Measurements from ENCODE around the gene BPIFB4. TPM values are rescaled to one million over a fixed set of nuclear protein-coding genes. Genes with fewer than 3 reads are reported as not detected.

Gene BPIFB4
- polyA plus RNA-seq, 1 donor (not counting 4 experiments of a cell fraction or from before 2014, with no cell fraction given) = not detected

- H3K79me2 ChIP-seq (ENCODE audit: control insufficient read depth, insufficient read depth, low read length) = no peaks in the 10 kb centered on the region
- no peak overlapping the region for H2AFZ ChIP-seq (ENCODE audit: control insufficient read depth, low read length)
- H3K4me3 ChIP-seq (ENCODE audit: control insufficient read depth in 2 of 3, extremely low read depth in 1 of 3, insufficient read depth in 2 of 3, low read depth in 1 of 3, low read length in 3 of 3) = no peak overlapping the region
- H3K4me1 ChIP-seq (ENCODE audit: control insufficient read depth, extremely low read depth, insufficient read depth, low read length) = no peaks in the 10 kb centered on the region
- no peak overlapping the region for H3K9ac ChIP-seq (ENCODE audit: control insufficient read depth, extremely low read depth, insufficient read depth, low read length)
- H3K9me1 ChIP-seq (ENCODE audit: control insufficient read depth, extremely low read depth, insufficient read depth, low read length) = no peaks in the 10 kb centered on the region
- no peak overlapping the region for H3K27ac ChIP-seq (ENCODE audit: control insufficient read depth, insufficient read depth, low read length)
- H4K20me1 ChIP-seq (ENCODE audit: control insufficient read depth, extremely low read depth, insufficient read depth, low read length) = no peaks in the 10 kb centered on the region
- DNase-seq (ENCODE audit: low read depth, low spot score) = no peak
- no peaks in the 10 kb centered on the region for H3K36me3 ChIP-seq (ENCODE audit: control insufficient read depth in 2 of 2, extremely low read depth in 1 of 2, insufficient read depth in 2 of 2, low read length in 2 of 2)
- dilution Hi-C loops (cut with MboI; ENCODE audit: extremely low pct_ligation_motif_present, low sequenced_read_pairs) = no loop called here
- H3K9me3 ChIP-seq (ENCODE audit: control insufficient read depth, low read depth, low read length) = no peaks in the 10 kb centered on the region
- FAIRE-seq = no peak
- H3K4me2 ChIP-seq (ENCODE audit: control insufficient read depth, extremely low read depth, insufficient read depth, low read depth, low read length) = no peak overlapping the region
- TF ChIP-seq CTCF (optimal IDR thresholded peaks at IDR 0.05 in 1 of 3, IDR thresholded peaks at IDR 0.05 in 1 of 3, conservative IDR thresholded peaks at IDR 0.05 in 1 of 3; ENCODE audit: extremely low read depth in 1 of 3, insufficient read depth in 2 of 3, low read length in 3 of 3) = no peak
- TF ChIP-seq EZH2 (IDR thresholded peaks at IDR 0.05; ENCODE audit: low read length) = no peak
- H3K27me3 ChIP-seq (ENCODE audit: control insufficient read depth, extremely low read depth, insufficient read depth, low read length) = no peaks in the 10 kb centered on the region
These were observed 13.6 kb downstream of the BPIFB4 start for GRCh38 chr20:33093074-33093473.

- Histone ChIP-seq H3K9me3 (ENCODE audit: control insufficient read depth, low read depth, low read length) (no peaks in the 10 kb centered on the region), H3K79me2 (ENCODE audit: control insufficient read depth, insufficient read depth, low read length) (no peaks in the 10 kb centered on the region), H4K20me1 (ENCODE audit: control insufficient read depth, extremely low read depth, insufficient read depth, low read length) (no peaks in the 10 kb centered on the region), H2AFZ (ENCODE audit: control insufficient read depth, low read length) (no peak overlapping the region), H3K4me3 (ENCODE audit: control insufficient read depth in 2 of 3, extremely low read depth in 1 of 3, insufficient read depth in 2 of 3, low read depth in 1 of 3, low read length in 3 of 3) (no peak overlapping the region), H3K27ac (ENCODE audit: control insufficient read depth, insufficient read depth, low read length) (no peak overlapping the region), H3K9me1 (ENCODE audit: control insufficient read depth, extremely low read depth, insufficient read depth, low read length) (no peaks in the 10 kb centered on the region), H3K36me3 (ENCODE audit: control insufficient read depth in 2 of 2, extremely low read depth in 1 of 2, insufficient read depth in 2 of 2, low read length in 2 of 2) (no peaks in the 10 kb centered on the region), H3K9ac (ENCODE audit: control insufficient read depth, extremely low read depth, insufficient read depth, low read length) (no peak overlapping the region), H3K27me3 (ENCODE audit: control insufficient read depth, extremely low read depth, insufficient read depth, low read length) (no peaks in the 10 kb centered on the region), H3K4me1 (ENCODE audit: control insufficient read depth, extremely low read depth, insufficient read depth, low read length) (no peaks in the 10 kb centered on the region), H3K4me2 (ENCODE audit: control insufficient read depth, extremely low read depth, insufficient read depth, low read depth, low read length) (no peak overlapping the region)
- DNase-seq (ENCODE audit: low read depth, low spot score) (no peak), FAIRE-seq (no peak)
- no peak for TF ChIP-seq CTCF (optimal IDR thresholded peaks at IDR 0.05 in 1 of 3, IDR thresholded peaks at IDR 0.05 in 1 of 3, conservative IDR thresholded peaks at IDR 0.05 in 1 of 3; ENCODE audit: extremely low read depth in 1 of 3, insufficient read depth in 2 of 3, low read length in 3 of 3)
- no peak for TF ChIP-seq EZH2 (IDR thresholded peaks at IDR 0.05; ENCODE audit: low read length)
- dilution Hi-C loops (cut with MboI; ENCODE audit: extremely low pct_ligation_motif_present, low sequenced_read_pairs) = no loop called here
These were observed 14.1 kb downstream of the BPIFB4 start for GRCh38 chr20:33093582-33093981.
